ENCODE measurements around the gene COMMD7. TPM values are rescaled to one million over a fixed set of nuclear protein-coding genes. Genes with fewer than 3 reads are reported as not detected.

Gene COMMD7
- total and polyA plus RNA-seq, 2 experiments from 2014 or later = 62.7 to 106 TPM

DNA sequence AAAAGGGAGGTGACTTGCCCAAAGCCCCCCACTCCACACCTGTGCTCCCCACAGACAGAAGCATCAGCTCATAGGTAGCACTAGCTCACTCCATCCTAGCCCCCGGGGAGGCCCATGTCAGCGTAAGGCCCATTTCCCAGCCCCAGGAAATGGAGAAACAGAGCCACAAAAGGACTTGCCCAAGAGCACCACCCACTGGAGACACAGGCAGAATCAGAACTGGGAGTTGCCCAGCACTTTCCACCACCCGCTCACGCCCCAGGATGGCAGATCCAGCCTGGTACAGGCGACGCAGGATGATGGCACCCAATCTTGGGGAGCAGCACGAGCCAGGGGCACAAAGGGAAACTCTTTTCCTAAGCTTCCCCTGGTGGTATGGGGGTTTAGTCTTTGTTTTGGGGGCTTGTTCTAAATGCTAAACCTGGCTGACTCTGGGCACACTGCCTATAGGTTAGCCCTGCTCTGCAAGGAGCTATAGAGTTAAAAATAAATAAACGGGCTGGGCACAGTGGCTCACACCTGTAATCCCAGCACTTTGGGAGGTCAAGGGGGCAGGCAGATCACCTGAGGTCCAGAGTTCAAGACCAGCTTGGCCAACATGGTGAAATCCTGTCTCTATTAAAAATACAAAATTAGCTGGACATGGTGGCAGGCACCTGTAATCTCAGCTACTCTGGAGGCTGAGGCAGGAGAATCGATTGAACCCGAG, 81.3 kb downstream of the COMMD7 start:
- H4K20me1 ChIP-seq (ENCODE audit: insufficient read depth, poor library complexity, severe bottlenecking) = no peaks in the 10 kb centered on the region

DNA sequence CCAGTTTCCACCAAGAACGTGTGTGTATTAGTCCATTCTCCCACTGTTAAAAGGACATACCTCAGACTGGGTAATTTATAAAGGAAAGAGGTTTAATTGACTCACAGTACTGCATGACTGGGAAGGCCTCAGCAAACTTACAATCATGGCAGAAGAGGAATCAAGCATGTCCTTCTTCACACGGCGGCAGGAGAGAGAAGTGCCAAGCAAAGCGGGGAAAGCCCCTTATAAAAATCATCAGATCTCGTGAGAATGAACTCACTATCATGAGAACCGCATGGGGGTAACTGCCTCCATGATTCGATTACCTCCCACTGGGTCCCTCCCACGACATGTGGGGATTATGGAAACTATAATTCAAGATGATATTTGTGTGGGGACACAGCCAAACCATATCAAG, 82.6 kb downstream of the COMMD7 start:
- Histone ChIP-seq H3K9me2 (replicated peaks; ENCODE audit: insufficient read depth) (no peaks in the 10 kb centered on the region), H3K79me2 (no peaks in the 10 kb centered on the region), H3K27me3 (no peaks in the 10 kb centered on the region), H3K36me3 (replicated peaks; ENCODE audit: insufficient read depth, low read depth) (no peaks in the 10 kb centered on the region), H3K9me3 (ENCODE audit: low read depth) (no peaks in the 10 kb centered on the region), H3K4me2 (no peak overlapping the region), H3K4me1 (ENCODE audit: insufficient read depth) (peaks cover 10% of the 10 kb centered on the region), H3K27ac (no peak overlapping the region), H3K4me3 (no peak overlapping the region), H2AFZ (no peak overlapping the region), H4K20me1 (ENCODE audit: insufficient read depth, poor library complexity, severe bottlenecking) (no peaks in the 10 kb centered on the region)
- TF ChIP-seq EZH2phosphoT487 (IDR thresholded peaks at IDR 0.05; ENCODE audit: low read depth, severe bottlenecking, unreplicated experiment) (no peak), CTCF (IDR thresholded peaks at IDR 0.05; ENCODE audit: poor library complexity) (no peak), EZH2 (IDR thresholded peaks at IDR 0.05; ENCODE audit: borderline replicate concordance) (no peak)
- WGBS (ENCODE audit: low lambda C conversion rate, missing lambda C conversion rate) = 92% methylated on average over 8 of the region's 8 CpGs
- no peak for DNase-seq (ENCODE audit: low spot score)

More for the DNA sequence above, 81.3 kb downstream of the COMMD7 start:
- TF ChIP-seq EZH2phosphoT487 (IDR thresholded peaks at IDR 0.05; ENCODE audit: low read depth, severe bottlenecking, unreplicated experiment) = no peak
- no peak for TF ChIP-seq CTCF (IDR thresholded peaks at IDR 0.05; ENCODE audit: poor library complexity)
- TF ChIP-seq EZH2 (IDR thresholded peaks at IDR 0.05; ENCODE audit: borderline replicate concordance) = no peak
- Histone ChIP-seq H3K4me3 (no peak overlapping the region), H3K79me2 (no peaks in the 10 kb centered on the region), H3K9me2 (replicated peaks; ENCODE audit: insufficient read depth) (no peaks in the 10 kb centered on the region), H3K36me3 (replicated peaks; ENCODE audit: insufficient read depth, low read depth) (no peaks in the 10 kb centered on the region), H3K9me3 (ENCODE audit: low read depth) (no peaks in the 10 kb centered on the region), H3K4me1 (ENCODE audit: insufficient read depth) (peaks cover 11% of the 10 kb centered on the region), H3K27me3 (no peaks in the 10 kb centered on the region), H2AFZ (no peak overlapping the region), H3K4me2 (no peak overlapping the region), H3K27ac (no peak overlapping the region)
- no peak for DNase-seq (ENCODE audit: low spot score)
- WGBS (ENCODE audit: low lambda C conversion rate, missing lambda C conversion rate) = 87% methylated on average over 10 of the region's 10 CpGs

- TF ChIP-seq EZH2phosphoT487 (IDR thresholded peaks at IDR 0.05; ENCODE audit: low read depth, severe bottlenecking, unreplicated experiment) (no peak), CTCF (IDR thresholded peaks at IDR 0.05; ENCODE audit: poor library complexity) (no peak), EZH2 (IDR thresholded peaks at IDR 0.05; ENCODE audit: borderline replicate concordance) (no peak)
- Histone ChIP-seq H3K79me2 (no peaks in the 10 kb centered on the region), H3K9me2 (replicated peaks; ENCODE audit: insufficient read depth) (no peaks in the 10 kb centered on the region), H3K4me1 (ENCODE audit: insufficient read depth) (no peaks in the 10 kb centered on the region), H3K4me3 (no peak overlapping the region), H4K20me1 (ENCODE audit: insufficient read depth, poor library complexity, severe bottlenecking) (no peaks in the 10 kb centered on the region), H3K4me2 (no peak overlapping the region), H3K27me3 (no peaks in the 10 kb centered on the region), H3K27ac (no peak overlapping the region), H3K9me3 (ENCODE audit: low read depth) (no peaks in the 10 kb centered on the region), H2AFZ (no peak overlapping the region), H3K36me3 (replicated peaks; ENCODE audit: insufficient read depth, low read depth) (no peaks in the 10 kb centered on the region)
- 88% methylated on average over 1 of the region's 1 CpG for WGBS (ENCODE audit: low lambda C conversion rate, missing lambda C conversion rate)
- no peak for DNase-seq (ENCODE audit: low spot score)
Measured at GRCh38 chr20:32656827-32657226, 86.4 kb downstream of the COMMD7 start.

Measured in hepatocyte (in vitro differentiated cells).